ENCODE measurements around the gene EVA1B. TPM values are rescaled to one million over a fixed set of nuclear protein-coding genes. Genes with fewer than 3 reads are reported as not detected.

Gene EVA1B
- total and polyA plus RNA-seq, 2 donors (not counting 1 experiment from before 2014, with no cell fraction given) = 0.67 to 2.9 TPM

GRCh38 chr1:36349839-36350238 is 26.4 kb upstream of the EVA1B start:
- Histone ChIP-seq H3K36me3 (replicated peaks in 1 of 2; ENCODE audit: control extremely low read depth in 1 of 2, control insufficient read depth in 1 of 2, extremely low read depth in 1 of 2, insufficient read depth in 2 of 2, low read length in 1 of 2) (peaks cover 8 to 81% of the 10 kb centered on the region in 2 experiments), H3K4me3 (ENCODE audit: control extremely low read depth in 1 of 5, extremely low read depth in 1 of 5, insufficient read depth in 1 of 5, low read depth in 2 of 5, low read length in 4 of 5) (no peak overlapping the region), H3K27me3 (replicated peaks in 1 of 4; ENCODE audit: control extremely low read depth in 1 of 4, control insufficient read depth in 3 of 4, insufficient read depth in 4 of 4, low read length in 3 of 4) (no peaks in the 10 kb centered on the region), H2AFZ (ENCODE audit: insufficient read depth, low read depth, low read length, poor library complexity, severe bottlenecking) (no peak overlapping the region), H3K79me2 (ENCODE audit: control insufficient read depth, insufficient read depth, low read length) (no peaks in the 10 kb centered on the region), H3K9me3 (ENCODE audit: control extremely low read depth in 1 of 3, control insufficient read depth in 2 of 3, insufficient read depth in 1 of 3, low read length in 2 of 3) (no peaks in the 10 kb centered on the region), H3K4me1 (ENCODE audit: control insufficient read depth in 2 of 2, insufficient read depth in 2 of 2, low read length in 2 of 2) (peaks cover 13 to 25% of the 10 kb centered on the region in 2 donors), H3K4me2 (replicated peaks; ENCODE audit: low read depth, low read length, poor library complexity, severe bottlenecking) (no peak overlapping the region), H4K20me1 (ENCODE audit: control insufficient read depth, insufficient read depth, low read length, poor library complexity, severe bottlenecking) (no peaks in the 10 kb centered on the region), H3K9ac (ENCODE audit: low read length) (no peak overlapping the region), H3K27ac (ENCODE audit: low read length in 2 of 2) (no peak overlapping the region)
- POLR2A ChIA-PET = no interaction called here
- peaks cover 14% of the 10 kb centered on the region for H3K4me1 Mint-ChIP-seq
- WGBS (ENCODE audit: insufficient coverage) = 98% methylated on average over 15 of the region's 16 CpGs
- H3K4me3 Mint-ChIP-seq = no peak overlapping the region
- no peaks in the 10 kb centered on the region for H3K9me3 Mint-ChIP-seq (ENCODE audit: insufficient read depth)
- intact Hi-C loops (cut with micrococcal nuclease) = no loop called here
- no peak overlapping the region for H3K27ac Mint-ChIP-seq
- TF ChIP-seq CTCF (IDR thresholded peaks at IDR 0.05) = no peak
- no peaks in the 10 kb centered on the region for H3K27me3 Mint-ChIP-seq
- CTCF ChIA-PET = interaction anchor here (2.1 to 3.0 kb wide), 2 partner anchors 20 to 70 kb away, joined by 7 to 10 read pairs; no protein-coding TSS in a partner anchor
- ATAC-seq (ENCODE audit: low read depth) = no peak
- no peak for DNase-seq

- no peaks in the 10 kb centered on the region for H3K79me2 ChIP-seq (ENCODE audit: control insufficient read depth, insufficient read depth, low read length)
- H3K4me3 ChIP-seq (ENCODE audit: control extremely low read depth in 1 of 5, extremely low read depth in 1 of 5, insufficient read depth in 1 of 5, low read depth in 2 of 5, low read length in 4 of 5) = no peak overlapping the region
- POLR2A ChIA-PET = interaction anchor here (0.5 kb wide), 1 partner anchor 23 kb away, joined by 4 read pairs; no protein-coding TSS in a partner anchor
- H3K27ac ChIP-seq (ENCODE audit: low read length in 2 of 2) = no peak overlapping the region
- no peak overlapping the region for H3K27ac Mint-ChIP-seq
- no peak overlapping the region for H3K4me3 Mint-ChIP-seq
- peaks cover 3% of the 10 kb centered on the region for H4K20me1 ChIP-seq (ENCODE audit: control insufficient read depth, insufficient read depth, low read length, poor library complexity, severe bottlenecking)
- intact Hi-C loops (cut with micrococcal nuclease) = no loop called here
- WGBS (ENCODE audit: insufficient coverage) = 36% methylated on average over 5 of the region's 7 CpGs
- H3K27me3 Mint-ChIP-seq = no peaks in the 10 kb centered on the region
- H3K36me3 ChIP-seq (replicated peaks in 1 of 2; ENCODE audit: control extremely low read depth in 1 of 2, control insufficient read depth in 1 of 2, extremely low read depth in 1 of 2, insufficient read depth in 2 of 2, low read length in 1 of 2) = peaks cover 8 to 78% of the 10 kb centered on the region in 2 experiments
- CTCF ChIA-PET = interaction anchor here (1.3 to 3.0 kb wide), 3 partner anchors 18 to 71 kb away, joined by 3 to 10 read pairs (median 7); no protein-coding TSS in a partner anchor
- DNase-seq (no peak), ATAC-seq (ENCODE audit: low read depth) (no peak)
- no peak overlapping the region for H2AFZ ChIP-seq (ENCODE audit: insufficient read depth, low read depth, low read length, poor library complexity, severe bottlenecking)
- H3K9me3 ChIP-seq (ENCODE audit: control extremely low read depth in 1 of 3, control insufficient read depth in 2 of 3, insufficient read depth in 1 of 3, low read length in 2 of 3) = no peaks in the 10 kb centered on the region
- no peaks in the 10 kb centered on the region for H3K27me3 ChIP-seq (replicated peaks in 1 of 4; ENCODE audit: control extremely low read depth in 1 of 4, control insufficient read depth in 3 of 4, insufficient read depth in 4 of 4, low read length in 3 of 4)
- H3K9me3 Mint-ChIP-seq (ENCODE audit: insufficient read depth) = no peaks in the 10 kb centered on the region
- H3K4me2 ChIP-seq (replicated peaks; ENCODE audit: low read depth, low read length, poor library complexity, severe bottlenecking) = no peak overlapping the region
- TF ChIP-seq EZH2 (IDR thresholded peaks at IDR 0.05; ENCODE audit: borderline replicate concordance, insufficient read depth, low read depth, low read length, poor library complexity, severe bottlenecking) = no peak
- no peak for TF ChIP-seq CTCF (IDR thresholded peaks at IDR 0.05)
- H3K4me1 Mint-ChIP-seq = peaks cover 14% of the 10 kb centered on the region
- H3K4me1 ChIP-seq (ENCODE audit: control insufficient read depth in 2 of 2, insufficient read depth in 2 of 2, low read length in 2 of 2) = peaks cover 13 to 25% of the 10 kb centered on the region in 2 donors
- H3K9ac ChIP-seq (ENCODE audit: low read length) = no peak overlapping the region
Measured at GRCh38 chr1:36349241-36349671, 25.8 kb upstream of the EVA1B start.

Measured in B cell (primary cell).